ENCODE measurements around the gene ROCK2. TPM values are rescaled to one million over a fixed set of nuclear protein-coding genes. Genes with fewer than 3 reads are reported as not detected.

The ROCK2 gene
- total RNA-seq, 4 donors from 2014 or later: 21.8 to 54.0 (median 26.6) TPM

GRCh38 chr2:11368059-11368572 is 23.7 kb upstream of the ROCK2 start:
- DNase-seq (ENCODE audit: low spot score in 2 of 2): no peak
- TF ChIP-seq POLR2A (IDR thresholded peaks at IDR 0.05): no peak
- TF ChIP-seq CTCF (IDR thresholded peaks at IDR 0.05): no peak
- no peak for TF ChIP-seq EP300 (IDR thresholded peaks at IDR 0.05)
- TF ChIP-seq POLR2AphosphoS5 (IDR thresholded peaks at IDR 0.05): no peak
- Histone ChIP-seq H3K9me3 (no peaks in the 10 kb centered on the region), H3K27me3 (no peaks in the 10 kb centered on the region), H3K4me1 (peaks cover 21% of the 10 kb centered on the region), H3K27ac (peak overlapping the region; percentile 68), H3K4me3 (peak overlapping the region; percentile 16), H3K36me3 (no peaks in the 10 kb centered on the region)
- 30% methylated on average over 10 of the region's 10 CpGs for WGBS

GRCh38 chr2:11367170-11367730 is 22.8 kb upstream of the ROCK2 start:
- Histone ChIP-seq H3K4me1 (peaks cover 21% of the 10 kb centered on the region), H3K27me3 (no peaks in the 10 kb centered on the region), H3K4me3 (no peak overlapping the region), H3K36me3 (no peaks in the 10 kb centered on the region), H3K27ac (no peak overlapping the region), H3K9me3 (no peaks in the 10 kb centered on the region)
- TF ChIP-seq CTCF (IDR thresholded peaks at IDR 0.05): no peak
- TF ChIP-seq POLR2AphosphoS5 (IDR thresholded peaks at IDR 0.05): no peak
- TF ChIP-seq POLR2A (IDR thresholded peaks at IDR 0.05): no peak
- no peak for TF ChIP-seq EP300 (IDR thresholded peaks at IDR 0.05)
- WGBS: 80% methylated on average over 1 of the region's 1 CpG
- no peak for DNase-seq (ENCODE audit: low spot score in 2 of 2)

- Histone ChIP-seq H3K27ac (no peak overlapping the region), H3K27me3 (no peaks in the 10 kb centered on the region), H3K4me1 (peaks cover 17% of the 10 kb centered on the region), H3K9me3 (no peaks in the 10 kb centered on the region), H3K36me3 (no peaks in the 10 kb centered on the region), H3K4me3 (no peak overlapping the region)
- TF ChIP-seq CTCF (IDR thresholded peaks at IDR 0.05) (no peak), POLR2AphosphoS5 (IDR thresholded peaks at IDR 0.05) (no peak), POLR2A (IDR thresholded peaks at IDR 0.05) (no peak), EP300 (IDR thresholded peaks at IDR 0.05) (no peak)
- WGBS: 71% methylated on average over 5 of the region's 5 CpGs
- no peak for DNase-seq (ENCODE audit: low spot score in 2 of 2)
Measured at GRCh38 chr2:11366326-11366741, 21.9 kb upstream of the ROCK2 start.

- no peak overlapping the region for H3K4me3 ChIP-seq
- peaks cover 16% of the 10 kb centered on the region for H3K4me1 ChIP-seq
- no peak overlapping the region for H3K27ac ChIP-seq
- H3K36me3 ChIP-seq: no peaks in the 10 kb centered on the region
- H3K27me3 ChIP-seq: no peaks in the 10 kb centered on the region
- no peaks in the 10 kb centered on the region for H3K9me3 ChIP-seq
- DNase-seq (ENCODE audit: low spot score in 2 of 2): no peak
- WGBS: 68% methylated on average over 7 of the region's 7 CpGs
- TF ChIP-seq POLR2A (IDR thresholded peaks at IDR 0.05) (no peak), EP300 (IDR thresholded peaks at IDR 0.05) (no peak), CTCF (IDR thresholded peaks at IDR 0.05) (no peak), POLR2AphosphoS5 (IDR thresholded peaks at IDR 0.05) (no peak)
Measured at GRCh38 chr2:11365096-11365879, 20.9 kb upstream of the ROCK2 start.

- 93% methylated on average over 7 of the region's 7 CpGs for WGBS
- no peak for DNase-seq (ENCODE audit: low spot score in 2 of 2)
- TF ChIP-seq CTCF (IDR thresholded peaks at IDR 0.05) (no peak), POLR2AphosphoS5 (IDR thresholded peaks at IDR 0.05) (no peak), EP300 (IDR thresholded peaks at IDR 0.05) (no peak), POLR2A (IDR thresholded peaks at IDR 0.05) (no peak)
- H3K4me3 ChIP-seq: no peak overlapping the region
- peaks cover 16% of the 10 kb centered on the region for H3K4me1 ChIP-seq
- H3K27me3 ChIP-seq: no peaks in the 10 kb centered on the region
- H3K27ac ChIP-seq: no peak overlapping the region
- H3K36me3 ChIP-seq: no peaks in the 10 kb centered on the region
- no peaks in the 10 kb centered on the region for H3K9me3 ChIP-seq
Measured at GRCh38 chr2:11364565-11364887, 20.1 kb upstream of the ROCK2 start.
